ENCODE data around the gene KCNN3.

KCNN3 gene

GRCh38 chr1:154784416-154784815, 85.7 kb downstream of the KCNN3 start:
- FAIRE-seq (peak; percentile 27), DNase-seq (ENCODE audit: insufficient read length) (no peak)
- TF ChIP-seq POLR2AphosphoS5 (IDR thresholded peaks at IDR 0.05; ENCODE audit: low read depth, low read length) (no peak), POLR2A (IDR thresholded peaks at IDR 0.05; ENCODE audit: low read depth, low read length) (no peak), TAF1 (IDR thresholded peaks at IDR 0.05; ENCODE audit: borderline replicate concordance, low read depth, low read length) (no peak)

- no peak for FAIRE-seq
- no peak for DNase-seq (ENCODE audit: insufficient read length)
- no peak for TF ChIP-seq TAF1 (IDR thresholded peaks at IDR 0.05; ENCODE audit: borderline replicate concordance, low read depth, low read length)
Measured at GRCh38 chr1:154783976-154784375, 86.1 kb downstream of the KCNN3 start.

DNA sequence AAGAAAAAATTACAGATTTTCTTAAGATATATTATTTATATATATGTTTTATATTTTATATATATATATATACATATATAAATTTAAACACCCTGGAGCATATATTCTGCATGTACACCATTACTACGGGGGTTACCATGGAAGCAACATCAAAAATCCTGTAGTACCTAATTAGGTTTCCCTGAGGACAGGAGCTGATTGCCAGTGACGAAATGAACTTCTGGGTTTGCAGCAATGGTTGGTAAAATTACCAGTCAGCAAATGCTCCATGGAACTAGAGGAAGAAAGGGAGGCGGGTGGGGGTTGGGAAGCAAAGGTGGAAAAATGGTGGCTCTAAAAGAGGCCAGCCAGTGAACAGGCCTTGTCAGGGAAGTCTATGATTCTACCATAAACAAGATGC, 89.5 kb downstream of the KCNN3 start:
- FAIRE-seq, result no peak
- TF ChIP-seq POLR2AphosphoS5 (IDR thresholded peaks at IDR 0.05; ENCODE audit: low read depth, low read length), result no peak
- TF ChIP-seq TAF1 (IDR thresholded peaks at IDR 0.05; ENCODE audit: borderline replicate concordance, low read depth, low read length), result no peak
- TF ChIP-seq POLR2A (IDR thresholded peaks at IDR 0.05; ENCODE audit: low read depth, low read length), result no peak
- no peak for DNase-seq (ENCODE audit: insufficient read length)

- DNase-seq (ENCODE audit: insufficient read length) (no peak), FAIRE-seq (no peak)
- TF ChIP-seq POLR2A (IDR thresholded peaks at IDR 0.05; ENCODE audit: low read depth, low read length), result no peak
- no peak for TF ChIP-seq POLR2AphosphoS5 (IDR thresholded peaks at IDR 0.05; ENCODE audit: low read depth, low read length)
- no peak for TF ChIP-seq TAF1 (IDR thresholded peaks at IDR 0.05; ENCODE audit: borderline replicate concordance, low read depth, low read length)
Measured at GRCh38 chr1:154779551-154780189, 90.4 kb downstream of the KCNN3 start.

DNA sequence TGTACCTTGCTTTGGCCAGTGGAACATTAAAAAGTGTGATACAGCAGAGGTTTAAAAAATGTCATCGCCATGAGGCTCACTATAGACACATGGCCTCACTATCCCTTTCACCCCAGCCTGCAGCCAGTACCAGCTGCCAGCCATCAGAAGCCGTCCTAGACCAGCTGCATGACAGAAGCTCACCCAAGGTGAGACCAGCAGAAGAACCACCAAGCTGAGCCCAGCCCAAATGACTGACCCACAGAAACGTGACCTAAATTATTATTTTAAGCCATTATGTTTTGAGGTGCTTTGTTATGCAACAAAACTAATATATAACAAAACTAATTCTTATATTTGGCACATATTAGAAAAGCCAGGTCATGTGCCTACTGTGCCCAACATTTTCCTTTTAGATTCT, 91.1 kb downstream of the KCNN3 start:
- DNase-seq (ENCODE audit: insufficient read length), result no peak
- no peak for FAIRE-seq
- TF ChIP-seq POLR2A (IDR thresholded peaks at IDR 0.05; ENCODE audit: low read depth, low read length) (no peak), TAF1 (IDR thresholded peaks at IDR 0.05; ENCODE audit: borderline replicate concordance, low read depth, low read length) (no peak), POLR2AphosphoS5 (IDR thresholded peaks at IDR 0.05; ENCODE audit: low read depth, low read length) (no peak)

DNA sequence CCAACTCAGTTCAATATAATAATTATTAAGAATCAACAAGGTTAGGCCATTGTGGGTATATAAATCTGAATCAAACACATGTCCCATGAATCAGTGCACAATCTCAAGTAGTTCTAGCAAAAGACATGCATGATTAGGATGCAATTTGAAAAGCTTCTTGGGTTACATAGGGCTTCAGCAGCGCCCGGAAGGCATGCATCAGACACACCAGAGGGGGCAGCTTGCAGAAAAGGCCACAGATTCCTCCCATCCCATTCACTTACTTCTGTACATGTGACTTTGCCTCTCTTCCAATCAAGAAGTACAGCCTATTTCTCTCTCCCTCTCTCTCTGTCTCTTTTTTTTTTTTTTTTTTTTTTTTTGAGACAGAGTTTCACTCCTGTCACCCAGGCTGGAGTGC, 91.8 kb downstream of the KCNN3 start:
- no peak for FAIRE-seq
- DNase-seq (ENCODE audit: insufficient read length), result no peak
- TF ChIP-seq TAF1 (IDR thresholded peaks at IDR 0.05; ENCODE audit: borderline replicate concordance, low read depth, low read length) (no peak), POLR2A (IDR thresholded peaks at IDR 0.05; ENCODE audit: low read depth, low read length) (no peak), POLR2AphosphoS5 (IDR thresholded peaks at IDR 0.05; ENCODE audit: low read depth, low read length) (no peak)

GRCh38 chr1:154777781-154778180, 92.3 kb downstream of the KCNN3 start:
- TF ChIP-seq POLR2AphosphoS5 (IDR thresholded peaks at IDR 0.05; ENCODE audit: low read depth, low read length) (no peak), POLR2A (IDR thresholded peaks at IDR 0.05; ENCODE audit: low read depth, low read length) (no peak)
- FAIRE-seq (no peak), DNase-seq (ENCODE audit: insufficient read length) (no peak)

DNA sequence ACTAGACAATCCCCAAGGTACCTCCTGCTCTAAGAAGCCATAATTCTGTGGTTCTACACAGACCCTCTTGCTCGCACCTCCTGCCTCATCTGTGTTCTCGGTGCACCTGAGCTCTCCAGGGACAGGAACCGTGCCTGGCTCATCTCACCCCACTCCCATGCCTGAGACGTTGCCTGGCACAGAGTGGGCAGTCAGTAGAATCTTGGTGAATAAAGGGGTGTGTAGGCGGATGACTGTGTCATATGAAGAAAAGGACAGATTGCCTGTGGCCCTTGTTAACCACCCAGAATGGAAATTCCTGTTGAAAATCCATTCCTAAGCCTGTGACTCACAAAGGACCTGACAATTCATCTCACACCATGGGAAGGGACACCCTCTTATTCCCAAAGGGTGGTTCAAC, 92.9 kb downstream of the KCNN3 start:
- FAIRE-seq (no peak), DNase-seq (ENCODE audit: insufficient read length) (no peak)
- TF ChIP-seq POLR2AphosphoS5 (IDR thresholded peaks at IDR 0.05; ENCODE audit: low read depth, low read length), result no peak
- no peak for TF ChIP-seq POLR2A (IDR thresholded peaks at IDR 0.05; ENCODE audit: low read depth, low read length)
- TF ChIP-seq TAF1 (IDR thresholded peaks at IDR 0.05; ENCODE audit: borderline replicate concordance, low read depth, low read length), result no peak

- TF ChIP-seq POLR2A (IDR thresholded peaks at IDR 0.05; ENCODE audit: low read depth, low read length) (no peak), POLR2AphosphoS5 (IDR thresholded peaks at IDR 0.05; ENCODE audit: low read depth, low read length) (no peak), TAF1 (IDR thresholded peaks at IDR 0.05; ENCODE audit: borderline replicate concordance, low read depth, low read length) (no peak)
- DNase-seq (ENCODE audit: insufficient read length) (no peak), FAIRE-seq (no peak)
Measured at GRCh38 chr1:154775621-154776605, 94.2 kb downstream of the KCNN3 start.

DNA sequence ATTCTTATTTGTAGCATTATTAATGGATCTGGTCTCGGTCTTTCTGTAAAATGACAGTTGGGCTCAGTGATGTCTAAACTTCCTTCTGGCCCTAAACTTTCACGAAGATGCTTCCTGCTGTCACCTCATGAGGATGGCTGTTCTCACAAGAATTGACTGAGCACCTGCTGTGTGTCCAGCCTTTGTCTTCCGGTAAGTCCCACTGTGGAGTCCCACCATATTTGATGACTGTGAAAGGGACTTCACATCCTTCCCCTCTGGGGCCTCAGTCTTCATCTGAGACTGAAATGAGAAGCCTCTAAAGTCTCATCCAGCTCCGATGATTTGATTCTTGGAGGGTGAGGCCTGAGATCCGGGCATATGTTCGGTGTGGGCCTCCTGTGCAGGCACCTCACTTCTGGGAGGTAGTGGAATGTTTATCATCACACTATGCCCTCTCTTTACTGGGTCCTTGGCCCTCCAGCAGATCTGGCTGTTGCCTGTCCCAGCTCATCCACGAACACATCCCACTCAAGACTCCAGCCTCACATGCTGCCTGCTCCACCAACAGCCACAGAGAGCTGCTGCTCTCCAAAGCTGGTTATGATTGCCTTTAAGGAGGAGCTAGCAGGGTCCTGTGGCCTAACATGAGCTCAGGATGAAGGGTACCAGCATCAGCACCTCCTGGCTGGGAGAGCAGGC, 95.8 kb downstream of the KCNN3 start:
- DNase-seq (ENCODE audit: insufficient read length), result no peak
- FAIRE-seq, result peak; percentile 70

DNA sequence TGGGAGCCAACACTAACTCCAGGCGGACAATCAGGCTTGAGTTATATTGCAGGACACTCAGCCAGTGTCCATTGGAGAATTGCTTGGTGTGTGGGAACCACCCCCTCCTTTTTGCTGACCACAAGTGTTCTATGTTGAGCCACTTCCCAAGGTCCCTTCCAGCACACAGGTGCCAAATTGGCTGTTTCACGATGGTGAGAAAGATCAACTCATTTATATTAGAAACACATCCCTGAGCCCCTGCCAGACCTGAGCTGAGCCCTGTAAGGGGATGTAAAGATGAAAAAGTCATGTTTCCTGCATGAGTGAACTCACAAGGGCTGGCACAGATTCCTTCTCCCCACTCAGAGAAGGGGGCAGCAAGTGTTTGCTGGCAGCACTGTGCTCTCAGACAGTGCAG, 96.5 kb downstream of the KCNN3 start:
- TF ChIP-seq POLR2AphosphoS5 (IDR thresholded peaks at IDR 0.05; ENCODE audit: low read depth, low read length), result no peak
- TF ChIP-seq POLR2A (IDR thresholded peaks at IDR 0.05; ENCODE audit: low read depth, low read length), result no peak
- TF ChIP-seq TAF1 (IDR thresholded peaks at IDR 0.05; ENCODE audit: borderline replicate concordance, low read depth, low read length), result no peak
- no peak for DNase-seq (ENCODE audit: insufficient read length)
- FAIRE-seq, result peak; percentile 48

More for the DNA sequence above, 95.8 kb downstream of the KCNN3 start:
- TF ChIP-seq POLR2A (IDR thresholded peaks at IDR 0.05; ENCODE audit: low read depth, low read length) (no peak), TAF1 (IDR thresholded peaks at IDR 0.05; ENCODE audit: borderline replicate concordance, low read depth, low read length) (no peak), POLR2AphosphoS5 (IDR thresholded peaks at IDR 0.05; ENCODE audit: low read depth, low read length) (no peak)
